Loucy (cell line): Measurements from ENCODE around the gene TSPYL6.

Source experiments
- H2AFZ ChIP-seq: fragments of 200-600 bp; sonication (generic); 2 replicates; pipeline ENCODE4 v1.6.0; 2016; ENCODE audit warnings: antibody characterized with exemption, mild to moderate bottlenecking, low read length, moderate library complexity
- H3F3A ChIP-seq: fragments of 200-600 bp; 2 replicates; pipeline ENCODE4 v1.6.0; 2016; ENCODE audit warnings: antibody characterized with exemption, low read depth, mild to moderate bottlenecking
- H3K27me3 ChIP-seq: fragments of 200-600 bp; sonication (generic); 2 replicates; pipeline ENCODE4 v1.6.1; 2014; ENCODE audit warnings: low read length, mild to moderate bottlenecking; ENCODE audit not compliant: insufficient read depth, poor library complexity, severe bottlenecking
- H3K36me3 ChIP-seq: fragments of 200-600 bp; sonication (generic); 2 replicates; pipeline ENCODE4 v1.6.1; 2016; ENCODE audit warnings: low read length; ENCODE audit not compliant: insufficient read depth
- H3K4me1 ChIP-seq: fragments of 200-600 bp; sonication (generic); 2 replicates; pipeline ENCODE4 v1.5.1; 2014; ENCODE audit warnings: low read length, mild to moderate bottlenecking; ENCODE audit not compliant: insufficient read depth, poor library complexity, severe bottlenecking
- H3K4me2 ChIP-seq: fragments of 200-600 bp; sonication (generic); 2 replicates; pipeline ENCODE4 v1.6.0; 2014; ENCODE audit warnings: antibody characterized with exemption, low read length, low read depth, mild to moderate bottlenecking; ENCODE audit not compliant: poor library complexity, severe bottlenecking
- H3K4me3 ChIP-seq: fragments of 200-600 bp; sonication (generic); 2 replicates; pipeline ENCODE4 v1.5.1; 2014; ENCODE audit warnings: low read length, mild to moderate bottlenecking, mixed read lengths; ENCODE audit not compliant: poor library complexity, severe bottlenecking
- H3K79me2 ChIP-seq: fragments of 200-600 bp; sonication (generic); 2 replicates; pipeline ENCODE4 v1.6.1; 2014; ENCODE audit warnings: low read length; ENCODE audit not compliant: insufficient read depth
- H3K9ac ChIP-seq: fragments of 200-600 bp; sonication (generic); 2 replicates; pipeline ENCODE4 v1.6.0; 2014; ENCODE audit warnings: mild to moderate bottlenecking, low read depth, low read length, moderate library complexity; ENCODE audit not compliant: poor library complexity, severe bottlenecking
- H3K9me2 ChIP-seq: fragments of 200-600 bp; sonication (generic); replicated peaks from 2 replicates; pipeline ENCODE4 v1.6.1; 2016; ENCODE audit warnings: low read depth, low read length, mixed read lengths
- H3K9me3 ChIP-seq: fragments of 200-600 bp; sonication (generic); 2 replicates; pipeline ENCODE4 v1.6.1; 2014; ENCODE audit warnings: mild to moderate bottlenecking, antibody characterized with exemption, low read length, low read depth; ENCODE audit not compliant: insufficient read depth
- H4K20me1 ChIP-seq: fragments of 200-600 bp; sonication (generic); 2 replicates; pipeline ENCODE4 v1.6.0; 2014; ENCODE audit warnings: antibody characterized with exemption, low read length, mild to moderate bottlenecking; ENCODE audit not compliant: insufficient read depth, poor library complexity, severe bottlenecking
- EZH2phosphoT487 ChIP-seq: fragments of 200-600 bp; IDR thresholded peaks from 2 replicates; pipeline ENCODE4 v1.6.1; 2018; ENCODE audit warnings: antibody characterized with exemption, mild to moderate bottlenecking, moderate library complexity, borderline replicate concordance
- TF ChIP-seq, protein P1 (sequence below): fragments of 200-600 bp; sonication (generic); conservative IDR thresholded peaks from 2 replicates; pipeline ENCODE4 v1.5.1; 2014; ENCODE audit warnings: mild to moderate bottlenecking, antibody characterized with exemption, low read length

The TSPYL6 gene

DNA sequence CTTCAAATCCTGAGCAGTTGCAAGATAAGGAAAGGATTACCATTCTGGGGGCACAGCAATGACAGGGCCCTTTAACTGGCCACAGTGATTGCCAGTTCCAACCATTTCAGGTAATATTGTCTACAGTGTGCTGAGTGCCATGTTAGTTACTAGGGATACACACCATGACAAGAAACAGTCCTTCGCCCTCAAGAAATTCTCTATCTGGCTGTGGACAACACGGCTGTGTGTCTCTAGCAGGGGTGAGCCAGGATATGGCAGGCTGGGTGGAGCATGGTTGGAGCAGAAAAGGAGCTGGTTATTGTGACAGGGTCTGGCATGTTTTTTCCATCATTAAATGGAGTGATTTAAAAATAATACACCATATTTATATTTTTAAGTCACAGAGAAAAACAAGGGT, 31.0 kb downstream of the TSPYL6 start:
- H4K20me1 ChIP-seq = no peaks in the 10 kb centered on the region
- TF ChIP-seq, protein P1, sequence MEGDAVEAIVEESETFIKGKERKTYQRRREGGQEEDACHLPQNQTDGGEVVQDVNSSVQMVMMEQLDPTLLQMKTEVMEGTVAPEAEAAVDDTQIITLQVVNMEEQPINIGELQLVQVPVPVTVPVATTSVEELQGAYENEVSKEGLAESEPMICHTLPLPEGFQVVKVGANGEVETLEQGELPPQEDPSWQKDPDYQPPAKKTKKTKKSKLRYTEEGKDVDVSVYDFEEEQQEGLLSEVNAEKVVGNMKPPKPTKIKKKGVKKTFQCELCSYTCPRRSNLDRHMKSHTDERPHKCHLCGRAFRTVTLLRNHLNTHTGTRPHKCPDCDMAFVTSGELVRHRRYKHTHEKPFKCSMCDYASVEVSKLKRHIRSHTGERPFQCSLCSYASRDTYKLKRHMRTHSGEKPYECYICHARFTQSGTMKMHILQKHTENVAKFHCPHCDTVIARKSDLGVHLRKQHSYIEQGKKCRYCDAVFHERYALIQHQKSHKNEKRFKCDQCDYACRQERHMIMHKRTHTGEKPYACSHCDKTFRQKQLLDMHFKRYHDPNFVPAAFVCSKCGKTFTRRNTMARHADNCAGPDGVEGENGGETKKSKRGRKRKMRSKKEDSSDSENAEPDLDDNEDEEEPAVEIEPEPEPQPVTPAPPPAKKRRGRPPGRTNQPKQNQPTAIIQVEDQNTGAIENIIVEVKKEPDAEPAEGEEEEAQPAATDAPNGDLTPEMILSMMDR = no peak
- no peak for TF ChIP-seq EZH2phosphoT487
- no peaks in the 10 kb centered on the region for H3K4me1 ChIP-seq
- H3K36me3 ChIP-seq = no peaks in the 10 kb centered on the region
- H3K4me2 ChIP-seq = no peak overlapping the region
- H3F3A ChIP-seq = no peaks in the 10 kb centered on the region
- no peaks in the 10 kb centered on the region for H3K9me2 ChIP-seq
- H3K4me3 ChIP-seq = no peak overlapping the region
- no peak overlapping the region for H2AFZ ChIP-seq
- no peaks in the 10 kb centered on the region for H3K9me3 ChIP-seq
- H3K79me2 ChIP-seq = no peaks in the 10 kb centered on the region
- H3K9ac ChIP-seq = no peak overlapping the region
- H3K27me3 ChIP-seq = no peaks in the 10 kb centered on the region

DNA sequence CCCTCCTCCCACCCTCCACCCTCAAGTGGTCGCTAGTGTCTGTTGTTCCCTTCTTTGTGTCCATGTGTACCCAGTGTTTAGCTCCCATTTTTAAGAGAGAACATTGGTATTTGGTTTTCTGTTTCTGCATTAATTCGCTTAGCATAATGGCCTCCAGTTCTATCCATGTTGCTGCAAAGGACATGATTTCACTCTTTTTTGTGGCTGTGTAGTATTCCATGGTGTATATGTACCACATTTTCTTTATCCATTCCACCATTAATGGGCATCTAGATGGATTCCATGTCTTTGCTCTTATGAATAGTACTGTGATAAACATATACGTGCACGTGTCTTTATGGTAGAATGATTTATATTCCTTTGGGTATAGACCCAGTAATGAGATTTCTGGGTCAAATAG, 42.9 kb downstream of the TSPYL6 start:
- Histone ChIP-seq H3F3A (no peaks in the 10 kb centered on the region), H3K9me2 (no peaks in the 10 kb centered on the region), H3K9ac (no peak overlapping the region), H4K20me1 (no peaks in the 10 kb centered on the region), H3K4me3 (no peak overlapping the region), H3K9me3 (peaks cover 10% of the 10 kb centered on the region; the same call in 1 of the 2 replicates), H3K79me2 (no peaks in the 10 kb centered on the region), H3K27me3 (no peaks in the 10 kb centered on the region), H3K36me3 (no peaks in the 10 kb centered on the region), H3K4me2 (no peak overlapping the region), H3K4me1 (no peaks in the 10 kb centered on the region), H2AFZ (no peak overlapping the region)
- TF ChIP-seq, protein P1 = no peak
- no peak for TF ChIP-seq EZH2phosphoT487

DNA sequence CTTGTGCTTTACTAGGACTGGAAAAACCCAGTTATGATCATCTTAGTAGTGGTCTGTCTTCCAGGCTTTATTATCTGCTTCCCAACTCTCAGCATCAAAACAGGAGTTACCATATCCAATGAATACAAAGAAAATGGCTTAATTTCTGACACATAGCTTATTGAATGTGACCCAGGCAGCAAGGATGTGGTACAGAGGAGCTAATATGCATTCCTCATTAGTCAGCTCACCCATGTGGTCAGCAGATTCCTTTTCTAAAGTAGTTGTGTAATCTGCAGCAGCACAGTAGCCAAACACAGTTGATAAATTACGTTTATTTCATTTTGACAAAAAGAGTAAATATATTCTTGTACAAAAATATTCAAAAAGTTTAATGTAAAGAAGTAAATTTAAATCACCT, 43.6 kb downstream of the TSPYL6 start:
- Histone ChIP-seq H3F3A (no peaks in the 10 kb centered on the region), H3K9me3 (peaks cover 10% of the 10 kb centered on the region; the same call in 1 of the 2 replicates), H3K36me3 (no peaks in the 10 kb centered on the region), H3K4me1 (no peaks in the 10 kb centered on the region), H3K4me3 (no peak overlapping the region), H3K27me3 (no peaks in the 10 kb centered on the region), H3K9ac (no peak overlapping the region), H2AFZ (no peak overlapping the region), H3K4me2 (no peak overlapping the region), H3K79me2 (no peaks in the 10 kb centered on the region), H3K9me2 (no peaks in the 10 kb centered on the region), H4K20me1 (no peaks in the 10 kb centered on the region)
- no peak for TF ChIP-seq EZH2phosphoT487
- TF ChIP-seq, protein P1 = no peak
